HG02973 (cell line): ENCODE measurements around the gene CCL25.
"Not testable (repeated sequence)": the region's sequence is repeated elsewhere in the genome, so short reads cannot be mapped to it uniquely, and the experiment has no call there.

Experiments used
- ATAC-seq: cut with Tn5 transposase; IDR thresholded peaks from one replicate; pipeline ENCODE4 v1.9.1; 2021; ENCODE audit warnings: moderate library complexity; ENCODE audit not compliant: unreplicated experiment

Gene CCL25

GRCh38 chr19:8084152-8084551 lies 31.6 kb downstream of the CCL25 start:
- ATAC-seq: no peak

GRCh38 chr19:8085598-8086408 lies 33.2 kb downstream of the CCL25 start:
- ATAC-seq: no peak

DNA sequence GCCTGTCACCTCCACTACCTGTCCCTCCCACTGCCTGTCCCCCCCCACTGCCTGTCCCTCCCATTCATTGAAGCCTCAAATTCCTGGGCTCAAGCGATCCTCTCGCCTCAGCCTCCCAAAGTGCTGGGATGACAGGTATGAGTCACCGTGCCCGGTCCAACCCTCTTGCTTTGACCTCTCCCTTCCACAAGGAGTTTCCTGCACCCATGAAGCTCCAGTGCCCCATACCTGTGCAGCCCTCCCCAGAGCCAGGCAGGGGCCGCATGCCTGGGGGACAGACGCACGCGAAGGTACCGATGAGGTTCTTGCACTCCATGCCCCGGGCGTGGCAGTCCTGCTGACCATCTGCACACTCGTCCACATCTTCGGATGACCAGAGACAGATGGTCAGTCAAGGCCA lies 34.3 kb downstream of the CCL25 start:
- no peak for ATAC-seq

DNA sequence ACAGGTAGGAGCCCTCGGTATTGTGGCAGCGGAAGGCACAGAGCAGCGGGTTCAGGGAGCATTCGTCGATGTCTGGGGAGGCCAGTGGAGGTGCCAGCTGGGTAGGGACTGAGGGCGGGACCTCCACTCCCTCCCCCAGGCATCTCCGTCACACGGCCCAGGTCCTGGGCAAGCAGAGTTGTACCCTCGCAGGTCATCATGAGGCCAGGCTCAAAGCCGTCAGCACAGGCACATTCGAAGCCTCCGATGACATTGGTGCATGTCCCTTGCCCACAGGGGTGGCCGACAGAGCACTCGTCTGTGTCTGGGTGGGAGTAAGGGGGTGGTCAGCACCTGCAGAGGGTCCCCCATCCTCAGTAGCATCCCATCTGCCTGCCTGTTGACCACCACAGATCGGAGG lies 35.3 kb downstream of the CCL25 start:
- ATAC-seq: no peak

- ATAC-seq: no peak
Observed at GRCh38 chr19:8088752-8089663, 36.4 kb downstream of the CCL25 start.

DNA sequence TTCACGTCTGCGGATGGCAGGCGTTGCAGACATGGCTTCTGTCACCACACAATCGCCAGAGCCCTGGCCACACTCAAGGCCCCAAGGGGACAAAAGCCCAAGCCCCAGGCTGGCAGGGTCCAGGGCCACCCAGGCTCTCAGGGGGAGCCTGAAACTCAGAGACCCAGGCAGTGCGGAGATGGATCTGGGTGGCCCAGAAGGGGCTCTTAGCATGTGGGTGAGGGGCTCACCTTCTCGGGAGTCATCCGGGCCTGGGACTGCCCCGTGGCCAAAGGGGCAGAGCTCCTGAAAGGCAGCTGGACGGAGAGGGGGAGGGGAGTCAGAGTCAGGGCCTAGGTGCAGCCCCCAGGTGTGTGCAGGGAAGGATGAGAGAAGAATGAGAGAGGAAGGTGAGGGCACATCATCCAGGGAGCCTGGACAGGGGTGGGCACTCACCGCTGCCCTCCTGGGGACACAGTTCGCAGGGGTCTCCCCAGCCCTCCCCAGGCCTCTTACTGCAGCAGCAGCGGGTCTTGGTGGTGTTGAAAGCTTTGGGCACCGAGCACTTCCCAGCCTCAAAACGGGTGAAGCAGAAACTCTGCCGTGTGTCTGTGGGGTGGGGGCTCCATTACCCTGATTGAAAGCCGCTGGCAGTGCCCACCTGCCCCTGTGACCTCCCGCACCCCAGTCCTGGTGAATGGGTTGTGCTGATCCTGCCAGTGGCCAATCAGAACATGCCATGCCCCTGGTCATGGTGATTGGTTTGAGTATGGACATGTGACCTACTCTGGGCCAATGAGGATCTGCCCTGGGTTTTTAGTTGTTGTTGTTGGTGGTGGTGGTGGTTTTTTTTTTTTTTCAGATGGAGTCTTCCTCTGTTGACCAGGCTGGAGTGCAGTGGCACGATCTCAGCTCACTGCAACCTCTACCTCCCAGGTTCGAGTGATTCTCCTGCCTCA lies 37.4 kb downstream of the CCL25 start:
- ATAC-seq: no peak

- ATAC-seq: no peak
Observed at GRCh38 chr19:8090950-8091349, 38.4 kb downstream of the CCL25 start.

DNA sequence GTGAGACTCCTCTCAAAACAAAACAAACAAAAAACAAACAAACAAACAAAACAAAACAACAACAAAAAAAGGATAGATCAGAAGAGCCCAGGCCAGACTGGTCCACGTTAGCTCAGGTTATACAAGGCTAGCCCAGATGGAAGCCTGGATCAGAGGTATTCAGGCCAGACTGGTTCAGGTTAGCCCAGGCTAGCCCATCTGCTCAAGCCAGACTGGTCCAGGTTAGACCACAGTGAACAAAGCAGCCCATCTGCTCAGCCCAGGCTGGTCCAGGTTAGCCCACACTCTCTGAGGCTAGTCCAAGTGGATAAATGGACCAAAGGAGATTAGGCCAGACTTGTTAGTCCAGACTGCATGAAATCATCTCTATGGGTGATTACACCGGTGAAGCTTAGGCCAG lies 41.2 kb downstream of the CCL25 start:
- no peak for ATAC-seq

DNA sequence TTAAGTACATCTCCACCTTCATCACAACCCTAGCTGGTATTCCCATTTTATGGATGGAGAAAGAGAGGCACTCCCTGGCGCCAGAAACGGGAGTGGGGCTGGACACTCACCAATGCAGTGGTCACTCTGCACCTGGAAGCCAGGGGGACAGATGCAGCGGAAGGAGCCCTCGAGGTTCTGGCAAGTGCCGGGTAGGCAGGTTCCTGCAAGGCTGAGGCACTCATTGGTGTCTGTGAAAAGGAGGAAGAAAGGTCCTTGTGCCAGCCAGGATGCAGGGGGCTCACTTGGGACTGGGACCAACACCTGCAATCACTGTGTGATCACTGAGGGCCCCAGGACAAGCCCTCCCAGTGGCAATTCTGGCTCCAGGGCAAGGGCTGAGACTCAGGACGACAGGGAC lies 41.8 kb downstream of the CCL25 start:
- no peak for ATAC-seq

GRCh38 chr19:8095354-8095886 lies 42.9 kb downstream of the CCL25 start:
- ATAC-seq: no peak

- no peak for ATAC-seq
Observed at GRCh38 chr19:8096071-8096470, 43.5 kb downstream of the CCL25 start.

DNA sequence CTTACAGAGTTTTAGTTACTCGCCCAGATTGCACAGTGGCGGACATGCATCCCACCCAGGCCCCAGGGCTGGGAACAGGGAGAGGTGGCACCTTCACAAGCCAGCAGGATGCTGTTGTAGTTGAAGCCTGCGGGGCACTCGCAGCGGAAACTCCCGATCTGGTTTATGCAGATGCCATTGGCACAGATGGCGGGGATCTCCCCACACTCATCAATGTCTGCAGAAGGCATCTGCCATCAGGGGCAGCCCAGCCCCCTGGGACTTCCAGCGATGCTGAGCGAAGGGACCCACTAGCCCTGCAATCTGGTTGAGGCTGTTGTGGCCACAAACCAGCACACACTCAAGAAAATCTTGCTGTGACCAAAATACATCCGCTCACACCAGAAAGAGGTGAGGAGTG lies 44.6 kb downstream of the CCL25 start:
- ATAC-seq: no peak

GRCh38 chr19:8097681-8098567 lies 45.4 kb downstream of the CCL25 start:
- ATAC-seq: no peak

- ATAC-seq: no peak
Observed at GRCh38 chr19:8101311-8101710, 48.8 kb downstream of the CCL25 start.

DNA sequence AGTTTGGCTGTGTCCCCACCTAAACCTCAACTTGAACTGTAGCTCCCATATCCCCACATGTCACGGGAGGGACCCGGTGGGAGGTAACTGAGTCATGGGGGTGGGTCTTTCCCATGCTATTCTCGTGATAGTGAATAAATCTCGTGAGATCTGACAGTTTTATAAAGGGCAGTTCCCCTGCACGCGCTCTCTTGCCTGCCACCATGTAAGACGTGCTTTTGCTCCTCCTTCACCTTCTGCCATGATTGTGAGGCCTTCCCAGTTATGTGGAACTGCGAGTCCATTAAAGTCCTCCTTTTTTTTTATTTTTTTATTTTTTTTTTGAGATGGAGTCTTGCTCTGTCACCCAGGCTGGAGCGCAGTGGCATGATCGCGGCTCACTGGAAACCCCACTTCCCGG lies 49.4 kb downstream of the CCL25 start:
- not testable (repeated sequence) for ATAC-seq

GRCh38 chr19:8105471-8105870 lies 52.9 kb downstream of the CCL25 start:
- no peak for ATAC-seq

DNA sequence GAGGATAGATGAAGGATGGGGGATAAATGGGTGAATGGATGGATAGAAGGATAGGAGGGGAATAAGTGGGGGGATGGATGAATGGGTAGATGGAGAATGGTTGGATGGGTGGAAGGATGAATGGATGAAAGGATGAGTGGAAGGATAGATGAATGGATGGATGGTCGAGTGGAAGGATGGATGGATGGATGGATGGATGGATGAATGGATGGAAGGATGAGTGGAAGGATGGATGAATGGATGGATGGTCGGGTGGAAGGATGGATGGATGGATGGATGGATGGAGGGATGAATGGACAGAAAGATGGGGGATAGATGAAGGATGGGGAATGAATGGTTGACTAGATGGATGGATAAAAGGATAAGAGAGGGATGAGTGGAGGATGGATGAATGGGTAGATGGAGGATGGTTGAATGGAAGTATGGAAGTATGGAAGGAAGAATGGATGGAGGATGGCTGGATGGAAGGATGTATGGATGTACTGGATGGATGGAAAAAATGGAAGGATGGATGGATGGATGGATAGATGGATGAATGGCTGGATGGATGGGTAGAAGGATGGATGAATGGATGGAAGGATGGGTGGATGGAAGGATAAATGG lies 54.8 kb downstream of the CCL25 start:
- no peak for ATAC-seq

- ATAC-seq: no peak
Observed at GRCh38 chr19:8108560-8109445, 56.2 kb downstream of the CCL25 start.
